Endothelial cell of umbilical vein (primary cell): Measurements from ENCODE around the gene DEFB123.

Experiments used
- CTCF ChIP-seq, 2 donors: IDR thresholded peaks; 1 replicate in 1 of 2; 2 replicates in 1 of 2; pipeline ENCODE4 v1.5.1; 2011; ENCODE audit warnings: low read length in 2 of 2, mild to moderate bottlenecking in 2 of 2, moderate library complexity in 2 of 2, control low read depth in 1 of 2, inconsistent platforms in 1 of 2, low read depth in 1 of 2; ENCODE audit not compliant: insufficient read depth in 1 of 2; ENCODE audit errors: extremely low read depth in 1 of 2
- FOS ChIP-seq: IDR thresholded peaks from 2 replicates; pipeline ENCODE4 v1.6.1; 2011; ENCODE audit warnings: mild to moderate bottlenecking, low read length, moderate library complexity, borderline replicate concordance; ENCODE audit not compliant: insufficient read depth
- MAX ChIP-seq: IDR thresholded peaks from 2 replicates; pipeline ENCODE4 v1.6.1; 2011; ENCODE audit not compliant: insufficient read depth, insufficient read length

GRCh38 chr20:31476294-31476585 is 35.8 kb downstream of the DEFB123 start:
- TF ChIP-seq MAX (no peak), CTCF (IDR thresholded peaks at IDR 0.05; ENCODE audit: extremely low read depth in 1 of 2, insufficient read depth in 1 of 2, low read depth in 1 of 2, low read length in 2 of 2) (no peak), FOS (no peak)
